C4-2B (cell line): Measurements from ENCODE around the gene TRPC6.

ENCODE experiments used
- ZFX ChIP-seq: fragments of 450-650 bp; IDR thresholded peaks from 2 replicates; pipeline ENCODE4 v1.6.1; 2017
- TF ChIP-seq, protein P1 (sequence below): fragments of 450-650 bp; conservative IDR thresholded peaks from 2 replicates; pipeline ENCODE4 v1.5.1; 2017; ENCODE audit warnings: mild to moderate bottlenecking

DNA sequence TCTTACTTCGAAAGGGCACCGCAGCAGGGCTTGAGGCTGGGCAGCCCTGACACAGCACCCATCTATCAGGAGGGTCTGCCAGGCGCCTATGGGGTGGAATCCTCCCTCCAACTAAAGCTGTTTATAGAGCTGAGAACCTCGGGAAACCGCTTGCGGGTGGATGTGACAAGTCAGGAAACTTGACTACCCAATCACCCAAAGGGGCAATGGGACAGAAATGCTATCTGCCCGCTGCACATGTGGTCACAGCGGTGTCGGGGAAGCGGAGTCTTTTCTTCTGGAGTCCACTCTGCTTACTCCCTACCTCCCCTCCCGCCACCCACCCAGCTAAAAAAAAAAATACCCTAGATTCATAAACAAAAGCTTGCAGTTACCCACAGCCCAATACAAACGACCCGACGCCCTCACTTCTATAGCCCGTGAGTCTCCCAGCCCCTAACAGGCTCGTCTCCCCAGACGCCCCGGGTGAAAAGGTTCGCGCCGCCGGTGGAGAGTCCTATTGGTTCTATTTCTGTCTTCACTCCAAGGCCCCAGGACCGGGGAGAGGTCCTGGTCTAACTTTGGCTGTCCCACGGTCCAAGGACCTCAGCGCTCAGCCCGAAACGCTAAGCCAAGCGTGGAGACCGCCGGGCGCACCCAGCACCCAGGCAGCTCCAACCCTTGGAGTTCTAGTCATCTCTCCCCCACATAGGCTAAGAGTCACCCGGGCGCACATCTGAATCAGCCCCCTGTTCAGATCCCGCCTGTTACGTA lies 1.4 kb downstream of the TRPC6 start:
- TF ChIP-seq, protein P1, sequence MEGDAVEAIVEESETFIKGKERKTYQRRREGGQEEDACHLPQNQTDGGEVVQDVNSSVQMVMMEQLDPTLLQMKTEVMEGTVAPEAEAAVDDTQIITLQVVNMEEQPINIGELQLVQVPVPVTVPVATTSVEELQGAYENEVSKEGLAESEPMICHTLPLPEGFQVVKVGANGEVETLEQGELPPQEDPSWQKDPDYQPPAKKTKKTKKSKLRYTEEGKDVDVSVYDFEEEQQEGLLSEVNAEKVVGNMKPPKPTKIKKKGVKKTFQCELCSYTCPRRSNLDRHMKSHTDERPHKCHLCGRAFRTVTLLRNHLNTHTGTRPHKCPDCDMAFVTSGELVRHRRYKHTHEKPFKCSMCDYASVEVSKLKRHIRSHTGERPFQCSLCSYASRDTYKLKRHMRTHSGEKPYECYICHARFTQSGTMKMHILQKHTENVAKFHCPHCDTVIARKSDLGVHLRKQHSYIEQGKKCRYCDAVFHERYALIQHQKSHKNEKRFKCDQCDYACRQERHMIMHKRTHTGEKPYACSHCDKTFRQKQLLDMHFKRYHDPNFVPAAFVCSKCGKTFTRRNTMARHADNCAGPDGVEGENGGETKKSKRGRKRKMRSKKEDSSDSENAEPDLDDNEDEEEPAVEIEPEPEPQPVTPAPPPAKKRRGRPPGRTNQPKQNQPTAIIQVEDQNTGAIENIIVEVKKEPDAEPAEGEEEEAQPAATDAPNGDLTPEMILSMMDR = no peak
- TF ChIP-seq ZFX = no peak
